ENCODE data around the gene CASZ1. TPM values are rescaled to one million over a fixed set of nuclear protein-coding genes. Genes with fewer than 3 reads are reported as not detected.

Gene CASZ1
- total RNA-seq, 1 donor from 2014 or later: 9.2 TPM

GRCh38 chr1:10658396-10659066, 137.9 kb downstream of the CASZ1 start:
- FAIRE-seq: no peak
- Histone ChIP-seq H3K36me3 (ENCODE audit: control insufficient read depth, insufficient read depth, low read length) (peaks cover 28% of the 10 kb centered on the region), H3K27me3 (ENCODE audit: control insufficient read depth, insufficient read depth, low read length) (no peaks in the 10 kb centered on the region), H3K4me3 (ENCODE audit: low read depth, low read length) (no peak overlapping the region)
- TF ChIP-seq, protein P1, sequence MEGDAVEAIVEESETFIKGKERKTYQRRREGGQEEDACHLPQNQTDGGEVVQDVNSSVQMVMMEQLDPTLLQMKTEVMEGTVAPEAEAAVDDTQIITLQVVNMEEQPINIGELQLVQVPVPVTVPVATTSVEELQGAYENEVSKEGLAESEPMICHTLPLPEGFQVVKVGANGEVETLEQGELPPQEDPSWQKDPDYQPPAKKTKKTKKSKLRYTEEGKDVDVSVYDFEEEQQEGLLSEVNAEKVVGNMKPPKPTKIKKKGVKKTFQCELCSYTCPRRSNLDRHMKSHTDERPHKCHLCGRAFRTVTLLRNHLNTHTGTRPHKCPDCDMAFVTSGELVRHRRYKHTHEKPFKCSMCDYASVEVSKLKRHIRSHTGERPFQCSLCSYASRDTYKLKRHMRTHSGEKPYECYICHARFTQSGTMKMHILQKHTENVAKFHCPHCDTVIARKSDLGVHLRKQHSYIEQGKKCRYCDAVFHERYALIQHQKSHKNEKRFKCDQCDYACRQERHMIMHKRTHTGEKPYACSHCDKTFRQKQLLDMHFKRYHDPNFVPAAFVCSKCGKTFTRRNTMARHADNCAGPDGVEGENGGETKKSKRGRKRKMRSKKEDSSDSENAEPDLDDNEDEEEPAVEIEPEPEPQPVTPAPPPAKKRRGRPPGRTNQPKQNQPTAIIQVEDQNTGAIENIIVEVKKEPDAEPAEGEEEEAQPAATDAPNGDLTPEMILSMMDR (IDR thresholded peaks at IDR 0.05; ENCODE audit: insufficient read depth, low read length, severe bottlenecking): no peak
- DNase-seq (ENCODE audit: low read depth): no peak

DNA sequence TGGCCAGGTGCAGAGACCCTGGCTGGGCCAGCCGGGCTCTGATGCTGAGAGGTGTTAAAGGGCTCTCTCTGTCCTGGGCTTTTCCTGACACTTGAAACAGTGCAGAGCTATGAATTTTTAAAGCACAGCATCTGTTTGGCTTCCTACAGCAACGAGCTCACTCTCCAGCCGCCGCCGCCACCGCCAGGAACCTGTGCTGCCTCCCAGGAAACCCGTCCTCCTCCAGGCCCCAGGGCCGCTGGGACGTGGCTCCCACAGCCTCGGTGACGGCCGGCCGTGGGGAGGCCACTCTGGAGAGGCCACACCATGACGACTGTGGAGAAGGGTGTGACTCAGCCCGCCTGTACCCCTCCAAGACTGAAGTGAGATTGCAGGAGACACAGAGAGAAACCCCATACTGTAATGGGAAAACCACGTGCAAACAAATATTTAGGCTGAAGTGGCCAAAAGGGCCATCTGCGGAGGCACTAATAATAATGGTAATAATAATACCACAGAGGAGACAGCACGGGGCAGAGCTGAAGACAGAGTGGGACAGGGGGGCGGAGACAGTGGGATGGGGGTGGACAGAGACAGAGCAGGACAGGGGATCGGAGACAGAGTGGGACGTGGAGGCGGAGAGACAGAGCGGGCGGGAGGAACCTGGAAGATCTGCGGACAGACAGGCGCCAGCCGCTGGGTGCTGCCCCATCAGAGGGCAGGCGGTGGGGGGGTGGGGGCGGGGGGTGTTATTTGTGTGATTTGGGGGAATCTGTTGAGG, 139.2 kb downstream of the CASZ1 start:
- DNase-seq (ENCODE audit: low read depth) (no peak), FAIRE-seq (no peak)
- TF ChIP-seq, protein P1 (IDR thresholded peaks at IDR 0.05; ENCODE audit: insufficient read depth, low read length, severe bottlenecking): no peak
- Histone ChIP-seq H3K36me3 (ENCODE audit: control insufficient read depth, insufficient read depth, low read length) (peaks cover 28% of the 10 kb centered on the region), H3K4me3 (ENCODE audit: low read depth, low read length) (no peak overlapping the region), H3K27me3 (ENCODE audit: control insufficient read depth, insufficient read depth, low read length) (no peaks in the 10 kb centered on the region)

DNA sequence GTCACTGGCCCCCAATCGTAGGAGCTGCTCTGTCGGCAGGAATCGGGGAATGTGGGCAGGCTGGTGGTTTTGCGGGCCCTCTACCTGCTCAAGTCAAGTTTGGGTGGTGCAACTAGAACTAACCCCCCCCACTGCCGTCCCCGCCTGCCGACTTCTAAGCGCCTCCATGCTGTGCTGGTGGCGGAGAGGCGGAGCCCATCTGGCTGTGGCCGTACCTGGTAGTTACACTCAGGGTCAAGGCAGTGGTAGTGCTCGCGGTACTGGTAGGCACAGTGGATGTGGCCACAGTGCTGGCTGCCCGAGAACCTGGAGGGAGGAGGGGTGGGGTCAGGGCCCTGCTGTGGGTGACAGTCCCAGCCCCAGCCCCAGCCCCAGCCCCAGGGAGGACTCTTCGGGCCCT, 140.0 kb downstream of the CASZ1 start:
- DNase-seq (ENCODE audit: low read depth) (no peak), FAIRE-seq (no peak)
- H3K27me3 ChIP-seq (ENCODE audit: control insufficient read depth, insufficient read depth, low read length): no peaks in the 10 kb centered on the region
- H3K4me3 ChIP-seq (ENCODE audit: low read depth, low read length): no peak overlapping the region
- peaks cover 29% of the 10 kb centered on the region for H3K36me3 ChIP-seq (ENCODE audit: control insufficient read depth, insufficient read depth, low read length)
- TF ChIP-seq, protein P1 (IDR thresholded peaks at IDR 0.05; ENCODE audit: insufficient read depth, low read length, severe bottlenecking): no peak

GRCh38 chr1:10655002-10655401, 141.4 kb downstream of the CASZ1 start:
- Histone ChIP-seq H3K27me3 (ENCODE audit: control insufficient read depth, insufficient read depth, low read length) (no peaks in the 10 kb centered on the region), H3K36me3 (ENCODE audit: control insufficient read depth, insufficient read depth, low read length) (peaks cover 29% of the 10 kb centered on the region), H3K4me3 (ENCODE audit: low read depth, low read length) (no peak overlapping the region)
- DNase-seq (ENCODE audit: low read depth) (no peak), FAIRE-seq (no peak)
- TF ChIP-seq, protein P1 (IDR thresholded peaks at IDR 0.05; ENCODE audit: insufficient read depth, low read length, severe bottlenecking): no peak

- FAIRE-seq (no peak), DNase-seq (ENCODE audit: low read depth) (no peak)
- TF ChIP-seq, protein P1 (IDR thresholded peaks at IDR 0.05; ENCODE audit: insufficient read depth, low read length, severe bottlenecking): no peak
- Histone ChIP-seq H3K36me3 (ENCODE audit: control insufficient read depth, insufficient read depth, low read length) (peaks cover 23% of the 10 kb centered on the region), H3K4me3 (ENCODE audit: low read depth, low read length) (no peak overlapping the region), H3K27me3 (ENCODE audit: control insufficient read depth, insufficient read depth, low read length) (no peaks in the 10 kb centered on the region)
Observed at GRCh38 chr1:10653370-10654125, 142.9 kb downstream of the CASZ1 start.

All from bronchial epithelial cell (primary cell).